Fibroblast of the aortic adventitia (primary cell): ENCODE results near the gene CACNA1B. TPM values are rescaled to one million over a fixed set of nuclear protein-coding genes. Genes with fewer than 3 reads are reported as not detected.
"Not testable (repeated sequence)": the region's sequence is repeated elsewhere in the genome, so short reads cannot be mapped to it uniquely, and the experiment has no call there.

ENCODE experiments used
- DNase-seq: peaks from one replicate; pipeline ENCODE4 v3.0.0-alpha.2; 2010; ENCODE audit warnings: low read depth
- H3K4me3 ChIP-seq: 2 replicates; pipeline ENCODE4 v1.5.1; 2011; ENCODE audit warnings: low read depth, mild to moderate bottlenecking, control low read depth, low read length, moderate library complexity
- total RNA-seq: library from RNA; depleted of rRNA; stranded (reverse); fragments of >200 nt; gene quantifications from 2 replicates; pipeline ENCODE4 v1.2.3, GENCODE V29; 2012; ENCODE audit warnings: low replicate concordance
- TF ChIP-seq, protein P1 (sequence below): IDR thresholded peaks from 2 replicates; pipeline ENCODE4 v1.5.1; 2011; ENCODE audit warnings: mild to moderate bottlenecking, low read length, control low read depth, inconsistent platforms; ENCODE audit not compliant: insufficient read depth

Gene CACNA1B
- total RNA-seq, 1 donor, result under 0.01 TPM

- TF ChIP-seq, protein P1, sequence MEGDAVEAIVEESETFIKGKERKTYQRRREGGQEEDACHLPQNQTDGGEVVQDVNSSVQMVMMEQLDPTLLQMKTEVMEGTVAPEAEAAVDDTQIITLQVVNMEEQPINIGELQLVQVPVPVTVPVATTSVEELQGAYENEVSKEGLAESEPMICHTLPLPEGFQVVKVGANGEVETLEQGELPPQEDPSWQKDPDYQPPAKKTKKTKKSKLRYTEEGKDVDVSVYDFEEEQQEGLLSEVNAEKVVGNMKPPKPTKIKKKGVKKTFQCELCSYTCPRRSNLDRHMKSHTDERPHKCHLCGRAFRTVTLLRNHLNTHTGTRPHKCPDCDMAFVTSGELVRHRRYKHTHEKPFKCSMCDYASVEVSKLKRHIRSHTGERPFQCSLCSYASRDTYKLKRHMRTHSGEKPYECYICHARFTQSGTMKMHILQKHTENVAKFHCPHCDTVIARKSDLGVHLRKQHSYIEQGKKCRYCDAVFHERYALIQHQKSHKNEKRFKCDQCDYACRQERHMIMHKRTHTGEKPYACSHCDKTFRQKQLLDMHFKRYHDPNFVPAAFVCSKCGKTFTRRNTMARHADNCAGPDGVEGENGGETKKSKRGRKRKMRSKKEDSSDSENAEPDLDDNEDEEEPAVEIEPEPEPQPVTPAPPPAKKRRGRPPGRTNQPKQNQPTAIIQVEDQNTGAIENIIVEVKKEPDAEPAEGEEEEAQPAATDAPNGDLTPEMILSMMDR, result no peak
- no peak overlapping the region for H3K4me3 ChIP-seq
- no peak for DNase-seq
Observed at GRCh38 chr9:138112791-138113600, 235.4 kb downstream of the CACNA1B start.

DNA sequence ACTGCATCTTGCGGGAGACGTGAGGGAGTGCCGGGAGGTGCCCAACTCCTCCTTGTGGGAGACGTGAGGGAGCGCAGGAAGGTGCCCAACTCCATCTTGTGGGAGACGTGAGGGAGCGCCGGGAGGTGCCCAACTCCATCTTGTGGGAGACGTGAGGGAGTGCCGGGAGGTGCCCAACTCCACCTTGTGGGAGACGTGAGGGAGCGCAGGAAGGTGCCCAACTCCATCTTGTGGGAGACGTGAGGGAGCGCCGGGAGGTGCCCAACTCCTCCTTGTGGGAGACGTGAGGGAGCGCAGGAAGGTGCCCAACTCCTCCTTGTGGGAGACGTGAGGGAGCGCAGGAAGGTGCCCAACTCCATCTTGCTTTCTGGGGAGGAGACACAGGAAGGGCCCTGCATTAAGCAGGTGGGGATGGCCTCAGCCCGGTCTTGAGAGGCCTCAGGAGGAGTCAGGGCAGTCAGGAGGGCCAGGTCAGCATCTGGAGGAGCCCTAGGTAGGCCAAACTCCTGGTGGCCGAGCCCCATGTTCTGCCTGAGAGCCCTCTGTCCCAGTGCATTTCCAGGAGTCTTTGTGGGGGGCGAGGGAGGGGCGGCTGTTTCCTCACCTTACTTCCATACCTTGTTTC is 236.2 kb downstream of the CACNA1B start:
- not testable (repeated sequence) for DNase-seq

DNA sequence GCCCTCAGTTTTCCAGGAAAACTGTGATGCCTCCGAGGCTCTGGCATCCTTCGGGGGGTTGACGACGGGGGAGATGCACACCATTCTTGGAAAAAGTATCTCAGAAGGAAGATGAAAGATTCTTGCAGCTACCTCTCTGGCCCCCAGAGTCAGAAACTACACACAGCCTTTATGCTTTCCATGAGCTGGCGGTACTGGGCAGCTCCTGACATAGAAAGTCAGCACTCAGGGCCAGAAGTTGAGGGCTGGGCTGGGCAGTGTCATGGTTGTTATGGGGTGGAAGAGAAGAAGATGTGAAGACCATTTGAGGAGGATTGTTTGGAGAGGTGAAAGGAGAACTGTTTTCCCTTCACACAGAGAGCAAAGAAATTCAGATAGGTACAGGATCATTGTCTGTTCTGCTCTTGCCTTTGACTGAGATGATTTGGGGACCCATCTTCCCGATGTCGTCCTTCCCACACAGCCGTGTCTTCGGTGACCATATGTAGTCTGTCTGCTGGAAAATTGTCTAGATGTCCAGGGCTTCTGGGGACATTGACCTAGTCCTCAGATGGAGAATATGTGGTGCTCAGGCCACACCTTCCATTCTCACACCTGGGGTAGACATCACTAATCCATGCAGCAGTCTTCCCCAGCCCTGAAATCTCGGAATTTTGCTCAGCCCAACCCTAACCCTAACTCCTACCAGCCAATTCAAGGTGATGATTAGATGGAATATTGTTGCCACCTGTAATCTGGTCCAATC is 237.1 kb downstream of the CACNA1B start:
- TF ChIP-seq, protein P1, result no peak
- H3K4me3 ChIP-seq, result no peak overlapping the region
- DNase-seq, result no peak

More for the DNA sequence above, 236.2 kb downstream of the CACNA1B start:
- H3K4me3 ChIP-seq, result not testable (repeated sequence)

GRCh38 chr9:138115506-138115905 is 237.9 kb downstream of the CACNA1B start:
- TF ChIP-seq, protein P1, result no peak
- DNase-seq, result no peak
- no peak overlapping the region for H3K4me3 ChIP-seq

DNA sequence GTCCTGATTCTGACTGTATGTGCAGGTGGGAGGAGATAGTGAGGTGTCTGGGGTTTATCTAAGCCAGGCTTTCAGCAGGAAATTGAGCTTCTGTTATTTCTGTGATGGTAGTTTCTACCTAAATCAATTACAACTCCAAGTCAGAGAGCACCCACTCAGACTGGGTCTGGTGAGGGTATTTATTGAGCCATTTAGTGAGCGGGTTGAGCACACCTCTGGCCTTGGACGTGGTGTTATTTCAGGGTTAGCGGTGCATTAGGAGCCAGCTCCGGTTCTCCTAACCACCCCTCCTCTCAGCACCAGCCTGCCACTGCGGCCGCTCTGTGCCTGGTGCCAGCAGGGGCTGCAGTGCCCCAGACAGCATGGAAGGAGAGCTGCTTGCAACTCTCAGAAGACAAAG is 238.9 kb downstream of the CACNA1B start:
- DNase-seq, result no peak
- H3K4me3 ChIP-seq, result no peak overlapping the region
- TF ChIP-seq, protein P1, result no peak

- DNase-seq, result no peak
- no peak overlapping the region for H3K4me3 ChIP-seq
- TF ChIP-seq, protein P1, result no peak
Observed at GRCh38 chr9:138117101-138117750, 239.6 kb downstream of the CACNA1B start.
